Keratinocyte (primary cell): Measurements from ENCODE around the gene RNF166. TPM values are rescaled to one million over a fixed set of nuclear protein-coding genes. Genes with fewer than 3 reads are reported as not detected.

Source experiments
- DNase-seq: peaks from one replicate; pipeline ENCODE4 v3.0.0-alpha.2; 2011; ENCODE audit warnings: low read depth, missing footprints, low spot score
- FAIRE-seq: peaks from 2 replicates; lab custom pipeline; 2011; peaks lifted over from hg19 to GRCh38; lab: Jason Lieb, UNC
- H2AFZ ChIP-seq: 2 replicates; pipeline ENCODE4 v1.6.0; 2012; ENCODE audit warnings: low read length, control low read depth, inconsistent platforms; ENCODE audit not compliant: control insufficient read depth
- H3K27ac ChIP-seq: 2 replicates; pipeline ENCODE4 v1.5.1; 2011; ENCODE audit warnings: low read length; ENCODE audit not compliant: control insufficient read depth, insufficient read depth
- H3K27me3 ChIP-seq: 3 replicates; pipeline ENCODE4 v1.6.0; 2011; ENCODE audit warnings: low read length; ENCODE audit not compliant: control insufficient read depth, insufficient read depth; ENCODE audit errors: extremely low read depth
- H3K36me3 ChIP-seq, 2 experiments: 2 replicates in 1 of 2; 3 replicates in 1 of 2; pipeline ENCODE4 v1.5.1; 2011; ENCODE audit warnings: low read length in 2 of 2, mild to moderate bottlenecking in 1 of 2; ENCODE audit not compliant: control insufficient read depth in 2 of 2, insufficient read depth in 2 of 2; ENCODE audit errors: extremely low read depth in 1 of 2
- H3K4me1 ChIP-seq: 3 replicates; pipeline ENCODE4 v1.5.1; 2011; ENCODE audit warnings: low read length; ENCODE audit not compliant: control insufficient read depth, insufficient read depth; ENCODE audit errors: extremely low read depth
- H3K4me2 ChIP-seq: 3 replicates; pipeline ENCODE4 v1.6.0; 2011; ENCODE audit warnings: low read depth, low read length; ENCODE audit not compliant: control insufficient read depth, insufficient read depth; ENCODE audit errors: extremely low read depth
- H3K4me3 ChIP-seq, 3 experiments: fragments of 200-600 bp in 1 of 3; sonication (generic) in 1 of 3; 2 replicates in 2 of 3; 3 replicates in 1 of 3; pipeline ENCODE4 v1.5.1; 2011 to 2016; ENCODE audit warnings: low read length in 3 of 3, mild to moderate bottlenecking in 3 of 3, control low read depth in 2 of 3, inconsistent platforms in 1 of 3, low read depth in 1 of 3, mixed read lengths in 1 of 3, mixed run types in 1 of 3, moderate library complexity in 1 of 3; ENCODE audit not compliant: control insufficient read depth in 2 of 3, insufficient read depth in 2 of 3; ENCODE audit errors: extremely low read depth in 1 of 3
- H3K79me2 ChIP-seq: 2 replicates; pipeline ENCODE4 v1.6.0; 2012; ENCODE audit warnings: low read length; ENCODE audit not compliant: control insufficient read depth, insufficient read depth
- H3K9ac ChIP-seq: 3 replicates; pipeline ENCODE4 v1.6.0; 2011; ENCODE audit warnings: low read length; ENCODE audit not compliant: control insufficient read depth, insufficient read depth; ENCODE audit errors: extremely low read depth
- H3K9me1 ChIP-seq: 3 replicates; pipeline ENCODE4 v1.6.0; 2011; ENCODE audit warnings: low read length; ENCODE audit not compliant: control insufficient read depth, insufficient read depth; ENCODE audit errors: extremely low read depth
- H3K9me3 ChIP-seq: 2 replicates; pipeline ENCODE4 v1.5.1; 2012; ENCODE audit warnings: low read depth, low read length; ENCODE audit not compliant: control insufficient read depth
- H4K20me1 ChIP-seq: 3 replicates; pipeline ENCODE4 v1.6.0; 2011; ENCODE audit warnings: low read length; ENCODE audit not compliant: control insufficient read depth, insufficient read depth; ENCODE audit errors: extremely low read depth
- EZH2 ChIP-seq: IDR thresholded peaks from one replicate; pipeline ENCODE4 v1.6.1; 2012; ENCODE audit warnings: inconsistent platforms, mild to moderate bottlenecking, low read length, moderate library complexity
- dilution Hi-C: fragments of 300-500 bp; cut with MboI; formaldehyde crosslinking; loops from one replicate; pipeline ENCODE4 v1.7.0; 2020; ENCODE audit warnings: low sequenced_read_pairs; ENCODE audit not compliant: extremely low pct_ligation_motif_present
- polyA plus RNA-seq, 5 experiments: library from polyadenylated mRNA; depleted of rRNA in 3 of 5; stranded (reverse) in 3 of 5; stranded (forward) in 1 of 5; unstranded in 1 of 5; fragments of >200 nt; gene quantifications; 1 replicate in 1 of 5; 2 replicates in 3 of 5; 3 replicates in 1 of 5; pipeline versions ENCODE4 v1.2.1 to v1.2.3, GENCODE V29; 2011 to 2012; ENCODE audit warnings: missing spikeins in 2 of 5, low read depth in 1 of 5, low replicate concordance in 1 of 5
- TF ChIP-seq, protein P1 (sequence below), 3 experiments: IDR thresholded peaks in 1 of 3; conservative IDR thresholded peaks in 1 of 3; optimal IDR thresholded peaks in 1 of 3; 2 replicates in 2 of 3; 3 replicates in 1 of 3; pipeline versions ENCODE3 to v1.5.1; 2011; ENCODE audit warnings: low read length in 3 of 3, mild to moderate bottlenecking in 3 of 3, moderate library complexity in 2 of 3, control low read depth in 1 of 3, inconsistent platforms in 1 of 3; ENCODE audit not compliant: insufficient read depth in 2 of 3; ENCODE audit errors: extremely low read depth in 1 of 3

The RNF166 gene
- polyA plus RNA-seq, 1 donor (not counting 4 experiments of a cell fraction or from before 2014, with no cell fraction given): 3.4 TPM

DNA sequence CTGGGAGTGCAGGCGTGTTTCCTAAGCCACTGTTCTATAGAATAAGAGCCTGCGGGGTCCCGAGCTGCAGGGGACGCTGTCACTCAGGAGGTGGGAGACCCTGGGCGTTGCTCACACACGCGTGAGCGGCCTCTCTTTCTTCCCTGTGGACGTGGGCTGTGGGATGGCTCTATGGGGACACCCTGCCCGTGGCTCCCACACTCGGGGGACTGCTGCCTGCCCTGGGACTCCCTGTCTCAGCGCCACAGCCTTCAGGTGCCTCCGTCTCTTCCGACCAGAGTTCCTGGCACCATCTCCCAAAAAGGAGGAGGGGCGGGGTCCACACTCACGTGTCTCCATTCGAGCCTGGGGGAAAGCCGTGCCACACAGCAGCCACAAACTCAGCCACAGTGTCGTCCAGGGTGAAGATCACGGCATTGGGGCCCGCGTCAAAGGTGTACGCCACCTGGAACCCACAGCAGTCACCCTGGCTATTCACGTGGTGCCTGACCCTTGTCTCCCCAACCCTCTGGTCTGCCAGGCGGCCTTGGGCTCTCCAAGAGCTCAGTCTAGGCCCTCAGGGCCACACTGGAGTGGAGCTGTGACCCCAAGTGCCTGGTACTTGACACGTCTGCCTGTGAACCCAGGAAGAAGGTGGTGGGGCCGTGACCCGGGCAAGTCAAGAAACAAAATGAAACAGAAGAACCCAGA lies 51.7 kb downstream of the RNF166 start:
- H4K20me1 ChIP-seq: peaks cover 22% of the 10 kb centered on the region
- H3K36me3 ChIP-seq: peaks cover 44 to 45% of the 10 kb centered on the region in 2 experiments
- dilution Hi-C loops: loop anchor here (25.0 kb wide), 1 partner anchor 108 kb away; no protein-coding TSS in a partner anchor
- no peaks in the 10 kb centered on the region for H3K4me1 ChIP-seq
- DNase-seq: no peak
- no peak overlapping the region for H3K4me2 ChIP-seq
- H3K9ac ChIP-seq: no peak overlapping the region
- no peak overlapping the region for H2AFZ ChIP-seq
- TF ChIP-seq EZH2: no peak
- TF ChIP-seq, protein P1, sequence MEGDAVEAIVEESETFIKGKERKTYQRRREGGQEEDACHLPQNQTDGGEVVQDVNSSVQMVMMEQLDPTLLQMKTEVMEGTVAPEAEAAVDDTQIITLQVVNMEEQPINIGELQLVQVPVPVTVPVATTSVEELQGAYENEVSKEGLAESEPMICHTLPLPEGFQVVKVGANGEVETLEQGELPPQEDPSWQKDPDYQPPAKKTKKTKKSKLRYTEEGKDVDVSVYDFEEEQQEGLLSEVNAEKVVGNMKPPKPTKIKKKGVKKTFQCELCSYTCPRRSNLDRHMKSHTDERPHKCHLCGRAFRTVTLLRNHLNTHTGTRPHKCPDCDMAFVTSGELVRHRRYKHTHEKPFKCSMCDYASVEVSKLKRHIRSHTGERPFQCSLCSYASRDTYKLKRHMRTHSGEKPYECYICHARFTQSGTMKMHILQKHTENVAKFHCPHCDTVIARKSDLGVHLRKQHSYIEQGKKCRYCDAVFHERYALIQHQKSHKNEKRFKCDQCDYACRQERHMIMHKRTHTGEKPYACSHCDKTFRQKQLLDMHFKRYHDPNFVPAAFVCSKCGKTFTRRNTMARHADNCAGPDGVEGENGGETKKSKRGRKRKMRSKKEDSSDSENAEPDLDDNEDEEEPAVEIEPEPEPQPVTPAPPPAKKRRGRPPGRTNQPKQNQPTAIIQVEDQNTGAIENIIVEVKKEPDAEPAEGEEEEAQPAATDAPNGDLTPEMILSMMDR (optimal IDR thresholded peaks at IDR 0.05 in 1 of 3, IDR thresholded peaks at IDR 0.05 in 1 of 3, conservative IDR thresholded peaks at IDR 0.05 in 1 of 3; ENCODE audit: extremely low read depth in 1 of 3, insufficient read depth in 2 of 3, low read length in 3 of 3): no peak
- no peaks in the 10 kb centered on the region for H3K9me1 ChIP-seq
- no peaks in the 10 kb centered on the region for H3K27me3 ChIP-seq
- no peak for FAIRE-seq
- H3K79me2 ChIP-seq: peaks cover 25% of the 10 kb centered on the region
- H3K4me3 ChIP-seq: no peak overlapping the region
- H3K27ac ChIP-seq: no peak overlapping the region
- no peaks in the 10 kb centered on the region for H3K9me3 ChIP-seq

DNA sequence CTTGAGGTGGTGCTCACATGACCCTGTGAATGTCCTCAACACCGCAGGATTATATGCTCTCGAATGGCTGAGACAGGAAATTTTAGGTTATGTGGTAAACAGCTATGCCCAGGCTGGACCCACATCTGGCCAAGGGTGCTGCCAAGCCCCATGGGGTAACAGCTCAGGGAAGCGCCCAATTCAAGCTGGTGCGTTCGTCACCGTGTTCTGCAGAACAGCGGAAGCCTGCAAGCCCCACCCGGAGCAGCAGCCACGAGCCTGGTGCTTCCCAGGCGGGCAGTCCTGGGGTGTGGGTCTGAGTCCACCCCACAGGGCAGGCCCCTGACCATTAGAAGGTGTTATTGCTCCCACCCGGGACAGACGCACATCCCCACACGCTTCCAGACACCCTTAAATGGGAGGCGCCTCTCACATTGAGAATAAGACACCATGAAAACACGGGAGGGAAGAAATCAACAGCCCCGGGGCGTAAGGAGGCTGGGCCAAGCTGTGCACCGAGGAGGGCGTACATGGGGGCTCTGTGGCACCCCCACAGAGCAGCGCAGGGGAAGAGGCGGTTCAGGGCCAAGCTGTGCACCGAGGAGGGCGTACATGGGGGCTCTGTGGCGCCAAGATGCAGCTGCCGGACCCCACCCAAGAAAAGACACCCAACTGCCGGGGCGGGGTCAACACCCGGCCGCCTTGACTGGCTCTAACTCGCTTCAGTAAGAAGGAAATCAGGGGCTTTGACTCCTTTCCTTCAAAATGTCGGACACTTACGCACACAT lies 52.4 kb downstream of the RNF166 start:
- H3K79me2 ChIP-seq: peaks cover 18% of the 10 kb centered on the region
- no peak for FAIRE-seq
- no peaks in the 10 kb centered on the region for H3K9me1 ChIP-seq
- TF ChIP-seq, protein P1 (optimal IDR thresholded peaks at IDR 0.05 in 1 of 3, IDR thresholded peaks at IDR 0.05 in 1 of 3, conservative IDR thresholded peaks at IDR 0.05 in 1 of 3; ENCODE audit: extremely low read depth in 1 of 3, insufficient read depth in 2 of 3, low read length in 3 of 3): no peak
- no peak for TF ChIP-seq EZH2
- H3K27ac ChIP-seq: no peak overlapping the region
- no peak overlapping the region for H3K4me2 ChIP-seq
- peaks cover 40 to 45% of the 10 kb centered on the region in 2 experiments for H3K36me3 ChIP-seq
- DNase-seq: no peak
- H2AFZ ChIP-seq: no peak overlapping the region
- no peaks in the 10 kb centered on the region for H3K4me1 ChIP-seq
- no peak overlapping the region for H3K9ac ChIP-seq
- H3K4me3 ChIP-seq: no peak overlapping the region
- H4K20me1 ChIP-seq: peaks cover 17% of the 10 kb centered on the region
- dilution Hi-C loops: loop anchor here (25.0 kb wide), 1 partner anchor 109 kb away; no protein-coding TSS in a partner anchor
- H3K9me3 ChIP-seq: no peaks in the 10 kb centered on the region
- H3K27me3 ChIP-seq: no peaks in the 10 kb centered on the region
